Suprapubic skin (tissue), 4 donors: Measurements from ENCODE around the gene SWAP70. TPM values are rescaled to one million over a fixed set of nuclear protein-coding genes. Genes with fewer than 3 reads are reported as not detected.

Experiments used
- DNase-seq, 2 donors: peaks; one replicate each; pipeline ENCODE4 v3.0.0-alpha.2; 2019; ENCODE audit warnings: low spot score in 2 of 2
- H3K27ac ChIP-seq: fragments of 200-600 bp; sonication (generic); one replicate; pipeline ENCODE4 v1.5.1; 2019
- H3K27me3 ChIP-seq: fragments of 200-600 bp; sonication (generic); one replicate; pipeline ENCODE4 v1.5.1; 2019
- H3K36me3 ChIP-seq: fragments of 200-600 bp; sonication (generic); one replicate; pipeline ENCODE4 v1.5.1; 2019
- H3K4me1 ChIP-seq: fragments of 200-600 bp; sonication (generic); one replicate; pipeline ENCODE4 v1.5.1; 2019
- H3K4me3 ChIP-seq: fragments of 200-600 bp; sonication (generic); one replicate; pipeline ENCODE4 v1.5.1; 2019; ENCODE audit warnings: mild to moderate bottlenecking
- H3K9me3 ChIP-seq: fragments of 200-600 bp; sonication (generic); one replicate; pipeline ENCODE4 v1.5.1; 2019
- EP300 ChIP-seq: sonication (generic); formaldehyde crosslinking; IDR thresholded peaks from one replicate; pipeline ENCODE4 v1.6.1; 2017; ENCODE audit warnings: antibody characterized with exemption
- POLR2A ChIP-seq, 2 donors: fragments of 450-650 bp; IDR thresholded peaks; one replicate each; pipeline ENCODE4 v1.6.1; 2017; ENCODE audit warnings: antibody characterized with exemption in 2 of 2, mild to moderate bottlenecking in 2 of 2, moderate library complexity in 2 of 2
- POLR2AphosphoS5 ChIP-seq, 3 donors: sonication (generic); formaldehyde crosslinking; IDR thresholded peaks; one replicate each; pipeline ENCODE4 v1.6.1; 2017; ENCODE audit warnings: antibody characterized with exemption in 3 of 3
- WGBS: methylation state at CpG from one replicate; pipeline ENCODE4 v1.1.5; 2018; 5-methylcytosine and 5-hydroxymethylcytosine counted together
- total RNA-seq, 4 donors: library from RNA; depleted of rRNA; stranded (reverse); fragments of >200 nt; gene quantifications; one replicate each; pipeline ENCODE4 v1.1.0, GENCODE V29; 2016
- TF ChIP-seq, protein P1 (sequence below), 2 donors: fragments of 200-600 bp in 1 of 2; fragments of 450-650 bp in 1 of 2; sonication (generic) in 1 of 2; IDR thresholded peaks; one replicate each; pipeline ENCODE4 v1.5.1; 2016 to 2019; ENCODE audit warnings: antibody characterized with exemption in 2 of 2, mild to moderate bottlenecking in 1 of 2, moderate library complexity in 1 of 2

The SWAP70 gene
- total RNA-seq, 4 donors from 2014 or later: 27.6 to 64.9 (median 35.8) TPM

DNA sequence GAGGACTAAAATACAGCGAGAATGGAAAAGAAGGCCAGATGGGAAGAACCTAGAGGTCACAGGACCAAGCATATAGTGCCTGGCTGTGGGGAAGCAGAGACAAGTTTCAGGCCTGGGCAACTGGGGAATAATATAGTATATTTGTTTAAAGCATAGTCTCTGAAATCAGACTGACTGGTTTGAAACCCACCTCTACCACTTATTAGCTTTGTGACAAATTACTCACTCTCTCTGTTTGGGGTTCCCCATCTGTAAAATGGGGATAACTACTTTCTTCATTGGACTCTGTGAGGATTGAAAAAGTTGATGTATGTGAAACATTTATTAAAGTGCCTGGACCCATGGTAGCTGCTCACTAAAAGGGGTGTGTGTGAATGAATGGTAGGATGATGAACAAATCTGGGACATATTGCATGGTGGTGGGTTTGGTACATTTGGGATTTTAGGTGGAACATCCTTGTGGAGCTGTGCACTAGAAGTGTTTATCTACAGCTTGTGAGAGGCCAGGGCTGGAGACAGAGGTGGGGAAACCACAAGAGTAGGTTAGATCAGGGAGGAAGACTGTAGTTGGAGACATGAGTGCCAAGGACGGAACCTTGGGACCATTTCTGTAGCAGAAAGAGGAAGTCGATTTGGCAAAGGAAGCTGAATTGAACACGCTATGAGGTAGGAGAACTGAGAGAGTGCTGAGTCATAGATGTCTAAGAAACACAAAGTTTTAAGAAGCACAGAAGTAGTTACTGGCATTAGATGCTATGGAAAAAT, 52.6 kb downstream of the SWAP70 start:
- Histone ChIP-seq H3K36me3 (peaks cover 9% of the 10 kb centered on the region), H3K27me3 (no peaks in the 10 kb centered on the region), H3K4me1 (peaks cover 34% of the 10 kb centered on the region), H3K27ac (peak overlapping the region; percentile 70), H3K4me3 (no peak overlapping the region), H3K9me3 (no peaks in the 10 kb centered on the region)
- no peak for DNase-seq
- TF ChIP-seq, protein P1, sequence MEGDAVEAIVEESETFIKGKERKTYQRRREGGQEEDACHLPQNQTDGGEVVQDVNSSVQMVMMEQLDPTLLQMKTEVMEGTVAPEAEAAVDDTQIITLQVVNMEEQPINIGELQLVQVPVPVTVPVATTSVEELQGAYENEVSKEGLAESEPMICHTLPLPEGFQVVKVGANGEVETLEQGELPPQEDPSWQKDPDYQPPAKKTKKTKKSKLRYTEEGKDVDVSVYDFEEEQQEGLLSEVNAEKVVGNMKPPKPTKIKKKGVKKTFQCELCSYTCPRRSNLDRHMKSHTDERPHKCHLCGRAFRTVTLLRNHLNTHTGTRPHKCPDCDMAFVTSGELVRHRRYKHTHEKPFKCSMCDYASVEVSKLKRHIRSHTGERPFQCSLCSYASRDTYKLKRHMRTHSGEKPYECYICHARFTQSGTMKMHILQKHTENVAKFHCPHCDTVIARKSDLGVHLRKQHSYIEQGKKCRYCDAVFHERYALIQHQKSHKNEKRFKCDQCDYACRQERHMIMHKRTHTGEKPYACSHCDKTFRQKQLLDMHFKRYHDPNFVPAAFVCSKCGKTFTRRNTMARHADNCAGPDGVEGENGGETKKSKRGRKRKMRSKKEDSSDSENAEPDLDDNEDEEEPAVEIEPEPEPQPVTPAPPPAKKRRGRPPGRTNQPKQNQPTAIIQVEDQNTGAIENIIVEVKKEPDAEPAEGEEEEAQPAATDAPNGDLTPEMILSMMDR (IDR thresholded peaks at IDR 0.05): no peak
- no peak for TF ChIP-seq POLR2A (IDR thresholded peaks at IDR 0.05)
- no peak for TF ChIP-seq EP300
- peak in 1 of 3 donors; percentile 17 for TF ChIP-seq POLR2AphosphoS5 (IDR thresholded peaks at IDR 0.05)
- WGBS: 60% methylated on average over 4 of the region's 4 CpGs

DNA sequence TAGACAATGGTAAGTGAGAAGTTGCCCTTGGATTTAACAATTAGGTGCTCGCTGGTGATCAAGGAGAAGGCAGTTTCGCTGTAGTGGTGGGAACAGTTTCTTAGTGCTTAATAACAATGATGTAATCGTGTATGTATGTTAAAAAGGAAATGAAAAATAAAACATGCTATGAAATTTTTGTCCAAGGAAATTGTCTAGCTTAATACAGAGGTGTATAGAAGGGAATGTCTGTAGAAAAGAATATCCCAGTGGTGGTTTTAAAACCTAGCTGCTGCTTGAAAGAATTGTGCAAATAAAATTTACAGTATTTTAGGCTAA, 53.1 kb downstream of the SWAP70 start:
- 65% methylated on average over 3 of the region's 3 CpGs for WGBS
- no peak for TF ChIP-seq POLR2AphosphoS5 (IDR thresholded peaks at IDR 0.05)
- TF ChIP-seq, protein P1 (IDR thresholded peaks at IDR 0.05): no peak
- TF ChIP-seq EP300: no peak
- TF ChIP-seq POLR2A (IDR thresholded peaks at IDR 0.05): no peak
- Histone ChIP-seq H3K27ac (peak overlapping the region; percentile 70), H3K9me3 (no peaks in the 10 kb centered on the region), H3K36me3 (peaks cover 9% of the 10 kb centered on the region), H3K4me3 (no peak overlapping the region), H3K27me3 (no peaks in the 10 kb centered on the region), H3K4me1 (peaks cover 34% of the 10 kb centered on the region)
- DNase-seq: no peak

DNA sequence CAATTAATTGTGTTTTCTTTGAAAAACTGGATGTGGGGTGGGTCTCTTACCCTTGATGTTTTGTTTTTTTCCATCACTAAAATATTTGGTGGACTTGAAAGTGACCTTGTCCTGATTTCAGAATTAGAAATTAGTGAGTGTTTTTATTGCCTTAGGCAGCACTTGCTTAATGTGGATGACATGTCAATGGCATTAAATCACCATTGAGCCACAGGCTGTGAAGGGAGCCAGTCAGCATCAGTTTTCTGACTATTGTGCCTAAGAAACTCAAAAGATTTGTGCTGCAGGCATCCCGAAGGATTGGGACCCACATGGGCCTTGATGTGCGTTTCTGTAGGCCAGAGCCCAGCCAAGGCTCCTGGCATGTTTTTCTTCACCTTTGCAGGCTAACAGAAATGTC, 53.8 kb downstream of the SWAP70 start:
- Histone ChIP-seq H3K9me3 (no peaks in the 10 kb centered on the region), H3K36me3 (peaks cover 9% of the 10 kb centered on the region), H3K27me3 (no peaks in the 10 kb centered on the region), H3K4me3 (no peak overlapping the region), H3K4me1 (peaks cover 34% of the 10 kb centered on the region), H3K27ac (peak overlapping the region; percentile 70)
- no peak for DNase-seq
- TF ChIP-seq EP300 (no peak), POLR2A (IDR thresholded peaks at IDR 0.05) (no peak)
- TF ChIP-seq, protein P1 (IDR thresholded peaks at IDR 0.05): no peak
- 67% methylated on average over 2 of the region's 2 CpGs for WGBS

DNA sequence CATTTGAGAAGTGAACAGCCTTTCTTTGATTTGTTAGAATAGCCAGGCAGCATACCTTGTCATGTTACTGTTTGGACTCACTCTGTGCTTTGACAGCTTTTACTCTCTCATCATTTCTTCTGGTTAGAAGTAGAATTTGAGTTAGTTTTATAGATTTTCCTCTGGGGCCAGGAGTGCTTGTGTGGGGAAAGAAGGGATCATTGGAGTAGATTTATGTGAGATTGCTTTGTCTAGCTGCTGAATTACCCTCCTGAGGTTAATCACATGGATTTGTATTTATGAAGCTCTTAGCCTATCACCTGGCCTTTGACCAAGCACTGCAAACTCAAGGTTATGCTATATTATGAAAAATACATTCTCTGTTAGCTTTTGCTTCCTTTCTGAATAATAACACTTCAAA, 54.3 kb downstream of the SWAP70 start:
- peaks cover 9% of the 10 kb centered on the region for H3K36me3 ChIP-seq
- H3K4me3 ChIP-seq: no peak overlapping the region
- no peaks in the 10 kb centered on the region for H3K9me3 ChIP-seq
- H3K27ac ChIP-seq: peak overlapping the region; percentile 70
- no peak for DNase-seq
- TF ChIP-seq POLR2AphosphoS5 (IDR thresholded peaks at IDR 0.05) (no peak), EP300 (no peak), POLR2A (IDR thresholded peaks at IDR 0.05) (no peak)
- TF ChIP-seq, protein P1 (IDR thresholded peaks at IDR 0.05): no peak
- H3K4me1 ChIP-seq: peaks cover 34% of the 10 kb centered on the region
- no peaks in the 10 kb centered on the region for H3K27me3 ChIP-seq

DNA sequence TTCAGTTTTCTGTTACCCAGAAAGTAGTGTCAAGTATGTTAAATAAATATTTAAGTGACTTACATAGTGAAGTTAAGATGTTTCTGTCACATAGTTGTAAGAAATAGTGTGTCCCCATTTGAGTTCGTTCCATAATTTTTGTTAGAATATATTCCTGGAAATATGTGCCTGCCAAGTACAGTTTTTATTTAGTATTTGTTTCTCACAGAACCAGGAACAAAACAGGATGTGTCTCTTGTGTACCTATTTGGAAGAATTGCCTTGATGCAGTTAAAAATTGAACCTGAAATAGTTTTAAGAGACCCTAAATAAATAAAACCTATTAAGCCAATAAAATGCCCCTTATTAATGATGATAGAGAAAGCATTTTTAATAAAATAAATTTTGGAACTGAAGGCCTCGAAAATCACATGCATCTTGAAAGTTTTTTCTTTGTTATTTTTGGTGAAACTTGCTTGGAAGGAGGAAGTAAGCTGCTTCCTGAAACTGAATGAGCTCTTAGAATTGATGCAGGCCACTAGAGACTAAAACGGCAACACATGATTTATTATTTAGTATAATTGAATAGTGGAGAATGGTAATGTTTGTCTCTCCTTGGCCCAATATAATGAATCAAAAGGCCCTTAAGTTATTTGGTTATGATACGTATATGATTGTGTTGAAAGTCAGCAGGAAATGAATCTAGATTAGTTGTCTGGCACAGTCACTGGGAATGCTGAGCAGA, 55.9 kb downstream of the SWAP70 start:
- Histone ChIP-seq H3K4me3 (no peak overlapping the region), H3K36me3 (peaks cover 9% of the 10 kb centered on the region), H3K27me3 (no peaks in the 10 kb centered on the region), H3K27ac (peak overlapping the region; percentile 71), H3K4me1 (peaks cover 34% of the 10 kb centered on the region), H3K9me3 (no peaks in the 10 kb centered on the region)
- DNase-seq: no peak
- no peak for TF ChIP-seq POLR2A (IDR thresholded peaks at IDR 0.05)
- TF ChIP-seq POLR2AphosphoS5 (IDR thresholded peaks at IDR 0.05): no peak
- no peak for TF ChIP-seq EP300
- TF ChIP-seq, protein P1 (IDR thresholded peaks at IDR 0.05): no peak
- 47% methylated on average over 4 of the region's 4 CpGs for WGBS
